ENCODE measurements around the gene COMMD3. TPM values are rescaled to one million over a fixed set of nuclear protein-coding genes. Genes with fewer than 3 reads are reported as not detected.

COMMD3 gene
- total and polyA plus RNA-seq, 2 of the 4 experiments (the other 2 are of a cell fraction): 30.8 to 44.8 TPM

GRCh38 chr10:22335173-22335933 is 19.2 kb downstream of the COMMD3 start:
- Histone ChIP-seq H2BK120ac (ENCODE audit: low read depth, low read length) (no peak overlapping the region), H3K27ac (ENCODE audit: insufficient read depth, low read length) (no peak overlapping the region), H3K23ac (ENCODE audit: low read depth, low read length) (no peak overlapping the region), H3K14ac (replicated peaks; ENCODE audit: low read depth, low read length) (no peak overlapping the region), H4K5ac (ENCODE audit: low read depth, low read length) (no peak overlapping the region), H2BK15ac (ENCODE audit: low read depth, low read length) (no peak overlapping the region), H2AK9ac (replicated peaks; ENCODE audit: low read depth, low read length, poor library complexity) (peak overlapping the region; percentile 28), H4K8ac (ENCODE audit: low read depth in 2 of 2, low read length in 2 of 2) (no peak overlapping the region), H3K4me1 (ENCODE audit: control insufficient read depth, insufficient read depth, low read length) (no peaks in the 10 kb centered on the region), H3K9me1 (ENCODE audit: insufficient read depth, low read length) (no peaks in the 10 kb centered on the region), H4K91ac (ENCODE audit: insufficient read depth, low read depth, low read length) (no peak overlapping the region), H4K20me1 (ENCODE audit: insufficient read depth, low read length) (no peaks in the 10 kb centered on the region), H3K4me3 (ENCODE audit: insufficient read depth, low read depth, low read length) (peak overlapping the region; percentile 30), H2AK5ac (ENCODE audit: low read depth, low read length) (no peak overlapping the region), H3K36me3 (ENCODE audit: control insufficient read depth, insufficient read depth, low read length) (no peaks in the 10 kb centered on the region), H2BK20ac (ENCODE audit: low read depth, low read length) (no peak overlapping the region), H3K9me3 (ENCODE audit: control insufficient read depth, insufficient read depth, low read length) (peaks cover 21% of the 10 kb centered on the region), H3K79me1 (ENCODE audit: low read depth in 1 of 2, low read length in 2 of 2) (no peaks in the 10 kb centered on the region), H3K4me2 (ENCODE audit: low read depth, low read length) (peak overlapping the region; percentile 30), H3K18ac (ENCODE audit: low read depth, low read length) (no peak overlapping the region), H3K56ac (ENCODE audit: extremely low read depth, insufficient read depth, low read length) (no peak overlapping the region), H2BK5ac (ENCODE audit: low read depth, low read length, poor library complexity, severe bottlenecking) (no peak overlapping the region), H2AFZ (replicated peaks; ENCODE audit: low read length, poor library complexity) (peak overlapping the region; percentile 89), H3K27me3 (ENCODE audit: control insufficient read depth, insufficient read depth, low read length) (peaks cover 55% of the 10 kb centered on the region), H3K9ac (ENCODE audit: low read depth, low read length) (no peak overlapping the region), H3K4ac (ENCODE audit: low read depth, low read length) (peak overlapping the region; percentile 69; the same call in 1 of the 2 replicates)
- BruUV-seq (replicated peaks): no TSS peak
- TF ChIP-seq CHD1 (IDR thresholded peaks at IDR 0.05; ENCODE audit: low read depth, low read length): no peak
- no peak for TF ChIP-seq FOS (IDR thresholded peaks at IDR 0.05; ENCODE audit: low read depth, low read length)
- intact Hi-C loops (cut with micrococcal nuclease) (no loop called here), in situ Hi-C loops (cut with MboI; ENCODE audit: low sequenced_read_pairs) (no loop called here), dilution Hi-C loops (cut with HindIII; ENCODE audit: low sequenced_read_pairs, unreplicated experiment) (no loop called here)
- CTCF ChIA-PET: interaction anchor here (0.7 kb wide), 1 partner anchor 241 kb away, joined by 3 read pairs; no protein-coding TSS in a partner anchor
- POLR2A ChIA-PET (ENCODE audit: unreplicated experiment): no interaction called here
- WGBS, 2 experiments (ENCODE audit: extremely low coverage in 2 of 2, insufficient read length in 1 of 2): 7% methylated on average over 22 of the region's 71 CpGs; no CpG with 5 or more reads in 1 of the 2 experiments
- ATAC-seq (ENCODE audit: low read depth) (peak; percentile 53), DNase-seq (peak; percentile 52)
